T-cell (primary cell): ENCODE results near the gene SH3PXD2B. TPM values are rescaled to one million over a fixed set of nuclear protein-coding genes. Genes with fewer than 3 reads are reported as not detected.

Experiments used
- ATAC-seq, 4 experiments: fragments of 200-7000 bp in 3 of 4; fragments of 150-1000 bp in 1 of 4; cut with Tn5 transposase; replicated peaks in 1 of 4; 1 replicate in 3 of 4; 2 replicates in 1 of 4; pipeline ENCODE4 v1.10.0; 2021; ENCODE audit warnings: moderate library complexity in 3 of 4, mild to moderate bottlenecking in 2 of 4, moderate number of reproducible peaks in 1 of 4
- CTCF ChIA-PET, 2 donors: fragments of 300-600 bp; sonication (Branson Sonifier 250); formaldehyde crosslinking; loops; one replicate each; lab custom pipeline; 2022; ENCODE audit warnings: antibody characterized with exemption in 2 of 2; lab: Charles Lee
- POLR2A ChIA-PET, 2 donors: fragments of 300-600 bp; sonication (Branson Sonifier 250); formaldehyde crosslinking; loops; one replicate each; lab custom pipeline; 2022; ENCODE audit warnings: antibody characterized with exemption in 2 of 2; lab: Charles Lee
- DNase-seq, 35 experiments: peaks; one replicate each; pipeline versions ENCODE4 v3.0.0 to v3.0.0-alpha.2; 2013 to 2023
- H3K27ac ChIP-seq: one replicate; pipeline ENCODE4 v1.5.1; 2013; ENCODE audit warnings: low read length
- H3K27me3 ChIP-seq, 2 experiments: replicated peaks in 1 of 2; 1 replicate in 1 of 2; 2 replicates in 1 of 2; pipeline versions ENCODE4 v1.6.1 to v1.7.0; 2013; ENCODE audit warnings: low read length in 1 of 2, mixed read lengths in 1 of 2; ENCODE audit not compliant: control insufficient read depth in 2 of 2, insufficient read depth in 2 of 2; ENCODE audit errors: extremely low read depth in 1 of 2
- H3K36me3 ChIP-seq, 2 donors: 1 replicate in 1 of 2; 2 replicates in 1 of 2; pipeline versions ENCODE4 v1.6.1 to v1.7.0; 2013; ENCODE audit warnings: low read length in 1 of 2; ENCODE audit not compliant: control insufficient read depth in 2 of 2, insufficient read depth in 1 of 2; ENCODE audit errors: extremely low read depth in 1 of 2
- H3K4me1 ChIP-seq, 2 experiments: 1 replicate in 1 of 2; 2 replicates in 1 of 2; pipeline versions ENCODE4 v1.6.1 to v1.7.0; 2013; ENCODE audit warnings: low read length in 2 of 2, mixed read lengths in 1 of 2; ENCODE audit not compliant: insufficient read depth in 2 of 2, control insufficient read depth in 1 of 2; ENCODE audit errors: extremely low read depth in 1 of 2
- H3K4me3 ChIP-seq, 2 donors: 1 replicate in 1 of 2; 2 replicates in 1 of 2; pipeline versions ENCODE4 v1.5.1 to v1.7.0; 2013; ENCODE audit warnings: mild to moderate bottlenecking in 2 of 2, low read length in 1 of 2, moderate library complexity in 1 of 2; ENCODE audit not compliant: control insufficient read depth in 1 of 2; ENCODE audit errors: extremely low read depth in 1 of 2
- H3K9me3 ChIP-seq: 2 replicates; pipeline ENCODE4 v1.7.0; 2013
- H3K27ac Mint-ChIP-seq, 2 donors: one replicate each; pipeline ENCODE4 v1.8.0; 2020 to 2021; ENCODE audit warnings: mild to moderate bottlenecking in 2 of 2, mixed read lengths in 2 of 2
- H3K27me3 Mint-ChIP-seq, 2 donors: one replicate each; pipeline ENCODE4 v1.8.0; 2021 to 2022; ENCODE audit warnings: mixed read lengths in 2 of 2
- H3K36me3 Mint-ChIP-seq: one replicate; pipeline ENCODE4 v1.8.0; 2021; ENCODE audit warnings: mixed read lengths
- H3K4me1 Mint-ChIP-seq, 3 donors: one replicate each; pipeline ENCODE4 v1.8.0; 2020 to 2022; ENCODE audit warnings: mixed read lengths in 3 of 3, mild to moderate bottlenecking in 1 of 3
- H3K4me3 Mint-ChIP-seq, 3 donors: one replicate each; pipeline ENCODE4 v1.8.0; 2020 to 2022; ENCODE audit warnings: mild to moderate bottlenecking in 3 of 3, mixed read lengths in 3 of 3, moderate library complexity in 3 of 3
- H3K9me3 Mint-ChIP-seq, 3 donors: one replicate each; pipeline ENCODE4 v1.8.0; 2020 to 2022; ENCODE audit warnings: mixed read lengths in 3 of 3
- WGBS: methylation state at CpG from one replicate; pipeline ENCODE4 v1.1.5; 2013; ENCODE audit warnings: missing lambda C conversion rate; ENCODE audit not compliant: insufficient coverage; 5-methylcytosine and 5-hydroxymethylcytosine counted together
- total RNA-seq, 35 experiments: library from RNA in 6 of 35; stranded (reverse) in 6 of 35; fragments of 120-200 nt in 1 of 35; gene quantifications; one replicate each; pipeline versions ENCODE4 v1.2.1 to v1.2.4 and lab custom pipeline; 2013 to 2026

The SH3PXD2B gene
- total RNA-seq, 5 donors from 2014 or later (not counting 1 experiment from before 2014, with no cell fraction given) = 0.15 to 0.69 (median 0.38) TPM

GRCh38 chr5:172486451-172486850, 32.1 kb upstream of the SH3PXD2B start:
- no peak for DNase-seq
- Histone ChIP-seq H3K27me3 (peaks cover 0 to 25% of the 10 kb centered on the region in 2 experiments), H3K4me3 (no peak overlapping the region), H3K27ac (no peak overlapping the region), H3K4me1 (no peaks in the 10 kb centered on the region), H3K9me3 (no peaks in the 10 kb centered on the region), H3K36me3 (no peaks in the 10 kb centered on the region)
- POLR2A ChIA-PET = no interaction called here
- Mint-ChIP-seq H3K9me3 (no peaks in the 10 kb centered on the region), H3K27me3 (peaks cover 0 to 13% of the 10 kb centered on the region in 2 donors), H3K27ac (no peak overlapping the region), H3K4me3 (no peak overlapping the region), H3K4me1 (no peaks in the 10 kb centered on the region), H3K36me3 (no peaks in the 10 kb centered on the region)
- ATAC-seq = no peak
- 91% methylated on average over 11 of the region's 12 CpGs for WGBS
- CTCF ChIA-PET = no interaction called here

GRCh38 chr5:172485511-172486202, 31.3 kb upstream of the SH3PXD2B start:
- H3K27ac Mint-ChIP-seq = no peak overlapping the region
- no peak for ATAC-seq
- H3K27ac ChIP-seq = no peak overlapping the region
- no peak for DNase-seq
- H3K27me3 Mint-ChIP-seq = peaks cover 0 to 13% of the 10 kb centered on the region in 2 donors
- no peak overlapping the region for H3K4me3 ChIP-seq
- no peaks in the 10 kb centered on the region for H3K4me1 Mint-ChIP-seq
- no peak overlapping the region for H3K4me3 Mint-ChIP-seq
- H3K36me3 Mint-ChIP-seq = no peaks in the 10 kb centered on the region
- POLR2A ChIA-PET = no interaction called here
- no peaks in the 10 kb centered on the region for H3K9me3 ChIP-seq
- H3K4me1 ChIP-seq = no peaks in the 10 kb centered on the region
- CTCF ChIA-PET = no interaction called here
- no CpG with 5 or more reads among the region's 3 CpGs for WGBS
- peaks cover 0 to 22% of the 10 kb centered on the region in 2 experiments for H3K27me3 ChIP-seq
- H3K9me3 Mint-ChIP-seq = no peaks in the 10 kb centered on the region
- no peaks in the 10 kb centered on the region for H3K36me3 ChIP-seq

- H3K27me3 ChIP-seq = peaks cover 0 to 17% of the 10 kb centered on the region in 2 experiments
- Mint-ChIP-seq H3K27me3 (peaks cover 0 to 13% of the 10 kb centered on the region in 2 donors), H3K4me3 (no peak overlapping the region), H3K9me3 (no peaks in the 10 kb centered on the region), H3K4me1 (no peaks in the 10 kb centered on the region), H3K36me3 (no peaks in the 10 kb centered on the region), H3K27ac (no peak overlapping the region)
- H3K36me3 ChIP-seq = no peaks in the 10 kb centered on the region
- DNase-seq = no peak
- no peaks in the 10 kb centered on the region for H3K4me1 ChIP-seq
- no peak for ATAC-seq
- ChIA-PET POLR2A (no interaction called here), CTCF (no interaction called here)
- no peaks in the 10 kb centered on the region for H3K9me3 ChIP-seq
- 85% methylated on average over 8 of the region's 9 CpGs for WGBS
- no peak overlapping the region for H3K4me3 ChIP-seq
- no peak overlapping the region for H3K27ac ChIP-seq
These were observed 30.3 kb upstream of the SH3PXD2B start for GRCh38 chr5:172484664-172485063.

- POLR2A ChIA-PET = no interaction called here
- H3K36me3 Mint-ChIP-seq = no peaks in the 10 kb centered on the region
These were observed 28.1 kb upstream of the SH3PXD2B start for GRCh38 chr5:172482156-172483020.

GRCh38 chr5:172481011-172481800, 26.9 kb upstream of the SH3PXD2B start:
- ChIA-PET POLR2A (interaction anchor here in 1 of 2 donors (0.8 kb wide), 1 partner anchor 518 kb away, joined by 9 read pairs; no protein-coding TSS in a partner anchor), CTCF (interaction anchor here in 1 of 2 donors (1.0 kb wide), 1 partner anchor 216 kb away, joined by 3 read pairs; no protein-coding TSS in a partner anchor)

More at GRCh38 chr5:172482156-172483020, 28.1 kb upstream of the SH3PXD2B start:
- peaks cover 0 to 10% of the 10 kb centered on the region in 2 experiments for H3K27me3 ChIP-seq
- no peak for ATAC-seq
- DNase-seq = no peak
- H3K9me3 Mint-ChIP-seq = no peaks in the 10 kb centered on the region
- peaks cover 0 to 7% of the 10 kb centered on the region in 2 donors for H3K27me3 Mint-ChIP-seq
- 78% methylated on average over 14 of the region's 15 CpGs for WGBS
- no peaks in the 10 kb centered on the region for H3K4me1 ChIP-seq
- H3K9me3 ChIP-seq = no peaks in the 10 kb centered on the region
- no peaks in the 10 kb centered on the region for H3K36me3 ChIP-seq
- no peak overlapping the region for H3K27ac Mint-ChIP-seq
- no peaks in the 10 kb centered on the region for H3K4me1 Mint-ChIP-seq
- no peak overlapping the region for H3K27ac ChIP-seq
- CTCF ChIA-PET = no interaction called here
- H3K4me3 ChIP-seq = no peak overlapping the region
- H3K4me3 Mint-ChIP-seq = no peak overlapping the region

GRCh38 chr5:172479784-172480115, 25.4 kb upstream of the SH3PXD2B start:
- H3K27ac Mint-ChIP-seq = no peak overlapping the region

More at GRCh38 chr5:172481011-172481800, 26.9 kb upstream of the SH3PXD2B start:
- no peaks in the 10 kb centered on the region for H3K9me3 Mint-ChIP-seq
- DNase-seq (no peak), ATAC-seq (no peak)
- Histone ChIP-seq H3K4me1 (no peaks in the 10 kb centered on the region), H3K9me3 (no peaks in the 10 kb centered on the region), H3K4me3 (no peak overlapping the region), H3K27me3 (peaks cover 0 to 8% of the 10 kb centered on the region in 2 experiments), H3K27ac (no peak overlapping the region), H3K36me3 (no peaks in the 10 kb centered on the region)
- H3K36me3 Mint-ChIP-seq = no peaks in the 10 kb centered on the region
- peaks cover 0 to 1% of the 10 kb centered on the region in 2 donors for H3K27me3 Mint-ChIP-seq
- no peak overlapping the region for H3K27ac Mint-ChIP-seq
- WGBS = 88% methylated on average over 1 of the region's 10 CpGs
- no peak overlapping the region for H3K4me3 Mint-ChIP-seq
- H3K4me1 Mint-ChIP-seq = no peaks in the 10 kb centered on the region

More at GRCh38 chr5:172479784-172480115, 25.4 kb upstream of the SH3PXD2B start:
- Mint-ChIP-seq H3K4me3 (no peak overlapping the region), H3K36me3 (no peaks in the 10 kb centered on the region), H3K27me3 (no peaks in the 10 kb centered on the region), H3K4me1 (no peaks in the 10 kb centered on the region), H3K9me3 (no peaks in the 10 kb centered on the region)
- POLR2A ChIA-PET = no interaction called here
- no peak overlapping the region for H3K27ac ChIP-seq
- H3K4me1 ChIP-seq = no peaks in the 10 kb centered on the region
- H3K9me3 ChIP-seq = no peaks in the 10 kb centered on the region
- H3K36me3 ChIP-seq = no peaks in the 10 kb centered on the region
- CTCF ChIA-PET = interaction anchor here (0.6 to 1.0 kb wide), 2 partner anchors 217 to 1049 kb away, joined by 3 read pairs; no protein-coding TSS in a partner anchor
- WGBS = 100% methylated on average over 1 of the region's 5 CpGs
- peaks cover 0 to 4% of the 10 kb centered on the region in 2 experiments for H3K27me3 ChIP-seq
- ATAC-seq (no peak), DNase-seq (no peak)
- no peak overlapping the region for H3K4me3 ChIP-seq
